Sigmoid colon (tissue), 3 donors: Measurements from ENCODE around the gene KCNIP4.

Experiments
- CTCF ChIP-seq, 4 experiments: fragments of 450-650 bp in 3 of 4; fragments of 200-600 bp in 1 of 4; IDR thresholded peaks; one replicate each; pipeline ENCODE4 v1.5.1; 2016 to 2019; ENCODE audit warnings: antibody characterized with exemption in 4 of 4, mild to moderate bottlenecking in 3 of 4, moderate library complexity in 2 of 4
- POLR2A ChIP-seq, 2 donors: fragments of 450-650 bp; IDR thresholded peaks; one replicate each; pipeline ENCODE4 v1.6.1; 2016; ENCODE audit warnings: antibody characterized with exemption in 2 of 2, mild to moderate bottlenecking in 2 of 2, moderate library complexity in 2 of 2

GRCh38 chr4:21380861-21381260, 567.7 kb downstream of the KCNIP4 start:
- TF ChIP-seq CTCF (IDR thresholded peaks at IDR 0.05) (no peak), POLR2A (IDR thresholded peaks at IDR 0.05) (no peak)
